SK-N-SH treated with all-trans-retinoic acid at 6 μM for 48 hours (cell line): Measurements from ENCODE around the gene IPPK.

Experiments
- ATAC-seq: fragments of 200-7000 bp; cut with Tn5 transposase; 3 replicates; pipeline ENCODE4 v1.9.1; 2020; ENCODE audit warnings: mild to moderate bottlenecking, moderate library complexity
- ARNTL ChIP-seq: fragments of 450-650 bp; formaldehyde crosslinking; IDR thresholded peaks from 2 replicates; pipeline ENCODE4 v1.5.0; 2020; ENCODE audit warnings: low read depth, mild to moderate bottlenecking, moderate library complexity, borderline replicate concordance
- CSDC2 ChIP-seq: fragments of 250-450 bp; sonication (Bioruptor Pico); IDR thresholded peaks from 2 replicates; pipeline ENCODE4 v1.5.0; 2020; ENCODE audit warnings: mild to moderate bottlenecking, moderate library complexity
- ESRRG ChIP-seq: fragments of 250-450 bp; sonication (Bioruptor Pico); IDR thresholded peaks from 2 replicates; pipeline ENCODE4 v1.6.1; 2021; ENCODE audit warnings: mild to moderate bottlenecking
- GLIS3 ChIP-seq: fragments of 250-450 bp; sonication (Bioruptor Pico); IDR thresholded peaks from 2 replicates; pipeline ENCODE4 v1.5.0; 2020; ENCODE audit warnings: mild to moderate bottlenecking, moderate library complexity
- ISL1 ChIP-seq: fragments of 250-450 bp; sonication (Bioruptor Pico); IDR thresholded peaks from 2 replicates; pipeline ENCODE4 v2.1.2; 2022; ENCODE audit warnings: mild to moderate bottlenecking, moderate library complexity
- OSR1 ChIP-seq: fragments of 250-450 bp; sonication (Bioruptor Pico); IDR thresholded peaks from 2 replicates; pipeline ENCODE4 v1.8.0; 2022; ENCODE audit warnings: moderate library complexity, mild to moderate bottlenecking, inconsistent platforms
- PPARA ChIP-seq: fragments of 250-450 bp; sonication (Bioruptor Pico); IDR thresholded peaks from 2 replicates; pipeline ENCODE4 v1.5.0; 2020; ENCODE audit warnings: mild to moderate bottlenecking, borderline replicate concordance
- RARB ChIP-seq: fragments of 250-450 bp; sonication (Bioruptor Pico); IDR thresholded peaks from 2 replicates; pipeline ENCODE4 v1.8.0; 2021; ENCODE audit warnings: mild to moderate bottlenecking, moderate library complexity
- SNAI2 ChIP-seq: fragments of 250-450 bp; sonication (Bioruptor Pico); IDR thresholded peaks from 2 replicates; pipeline ENCODE4 v1.5.0; 2020; ENCODE audit warnings: mild to moderate bottlenecking, moderate library complexity
- TCF4 ChIP-seq: fragments of 250-450 bp; sonication (Bioruptor Pico); IDR thresholded peaks from 2 replicates; pipeline ENCODE4 v1.8.0; 2021; ENCODE audit warnings: mild to moderate bottlenecking, moderate library complexity, borderline replicate concordance
- TOX ChIP-seq: fragments of 250-450 bp; sonication (Bioruptor Pico); IDR thresholded peaks from 2 replicates; pipeline ENCODE4 v1.8.0; 2021; ENCODE audit warnings: mild to moderate bottlenecking, moderate library complexity, borderline replicate concordance
- ZC3H10 ChIP-seq: fragments of 250-450 bp; sonication (Bioruptor Pico); IDR thresholded peaks from 2 replicates; pipeline ENCODE4 v1.5.1; 2021; ENCODE audit warnings: mild to moderate bottlenecking, moderate library complexity
- ZFP3 ChIP-seq: fragments of 250-450 bp; sonication (Bioruptor Pico); IDR thresholded peaks from 2 replicates; pipeline ENCODE4 v1.5.0; 2020; ENCODE audit warnings: mild to moderate bottlenecking, moderate library complexity
- ZNF565 ChIP-seq: fragments of 450-650 bp; formaldehyde crosslinking; conservative IDR thresholded peaks from 2 replicates; pipeline ENCODE4 v1.5.0; 2020; ENCODE audit warnings: low read depth, mild to moderate bottlenecking, moderate library complexity
- ZNF70 ChIP-seq: fragments of 450-650 bp; formaldehyde crosslinking; IDR thresholded peaks from 2 replicates; pipeline ENCODE4 v1.5.0; 2020; ENCODE audit warnings: mild to moderate bottlenecking, moderate library complexity
- ZNF8 ChIP-seq: fragments of 450-650 bp; formaldehyde crosslinking; IDR thresholded peaks from 2 replicates; pipeline ENCODE4 v1.5.0; 2020; ENCODE audit warnings: mild to moderate bottlenecking, moderate library complexity
- TF ChIP-seq, protein P1 (sequence below): fragments of 250-450 bp; sonication (Bioruptor Pico); IDR thresholded peaks from 2 replicates; pipeline ENCODE4 v1.5.1; 2021; ENCODE audit warnings: mild to moderate bottlenecking, moderate library complexity
- TF ChIP-seq, protein P2 (sequence below): fragments of 250-450 bp; sonication (Bioruptor Pico); IDR thresholded peaks from 2 replicates; pipeline ENCODE4 v1.5.0; 2020; ENCODE audit warnings: mild to moderate bottlenecking, moderate library complexity
- TF ChIP-seq, protein P3 (sequence below): fragments of 250-450 bp; sonication (Bioruptor Pico); IDR thresholded peaks from 2 replicates; pipeline ENCODE4 v1.8.0; 2020; ENCODE audit warnings: mild to moderate bottlenecking, moderate library complexity, borderline replicate concordance
- TF ChIP-seq, protein P4 (sequence below): fragments of 250-450 bp; sonication (Bioruptor Pico); IDR thresholded peaks from 2 replicates; pipeline ENCODE4 v1.5.1; 2020; ENCODE audit warnings: low read depth, mild to moderate bottlenecking, moderate library complexity
- TF ChIP-seq, protein P5 (sequence below): fragments of 250-450 bp; sonication (Bioruptor Pico); IDR thresholded peaks from 2 replicates; pipeline ENCODE4 v1.8.0; 2021; ENCODE audit warnings: low read depth, mild to moderate bottlenecking, moderate library complexity, borderline replicate concordance

Gene IPPK

DNA sequence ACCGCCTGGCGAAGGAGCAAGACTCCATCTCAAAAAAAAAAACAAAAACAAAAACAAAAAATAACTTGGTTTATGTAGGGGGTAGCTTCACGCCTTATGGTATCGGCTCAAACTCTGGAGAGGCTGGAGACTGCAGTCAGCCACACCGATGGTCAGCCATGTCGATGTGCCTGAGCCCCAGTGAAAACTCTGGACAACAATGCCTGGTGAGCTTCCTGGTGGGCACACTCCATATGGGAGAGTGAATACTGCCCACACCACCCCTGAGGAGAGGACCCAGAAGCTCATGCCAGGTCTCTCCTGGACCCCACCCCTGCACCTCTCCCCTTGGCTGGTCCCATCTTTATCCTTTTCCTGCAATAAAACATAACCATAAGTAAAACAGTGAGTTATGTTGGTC is 19.6 kb downstream of the IPPK start:
- ATAC-seq: no peak
- TF ChIP-seq OSR1 (CRISPR knock-in tag) (no peak), ZNF565 (CRISPR knock-in tag) (no peak)

DNA sequence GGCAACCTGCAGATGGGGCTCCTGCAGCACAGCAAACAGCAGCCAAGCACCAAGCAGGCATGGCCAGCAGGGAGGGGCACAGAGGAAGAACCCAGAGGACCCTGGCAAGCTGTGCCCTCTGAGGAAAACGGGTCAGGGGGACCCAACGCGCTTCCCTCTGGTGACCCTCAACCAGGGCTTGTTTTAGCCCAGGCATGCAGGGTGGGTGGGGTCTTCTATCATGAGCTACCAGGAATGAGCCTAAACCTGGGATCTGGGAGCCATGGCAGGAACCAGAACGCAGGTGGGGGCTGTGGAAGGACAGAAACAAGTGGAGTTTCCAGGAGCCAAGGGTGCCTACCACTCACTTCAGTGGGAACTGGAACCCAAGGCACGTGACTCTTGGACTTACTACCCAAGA is 20.9 kb downstream of the IPPK start:
- TF ChIP-seq ZC3H10 (CRISPR knock-in tag) (no peak), TCF4 (CRISPR knock-in tag) (no peak), ZNF70 (CRISPR knock-in tag) (no peak), RARB (CRISPR knock-in tag) (no peak), ZNF565 (CRISPR knock-in tag) (no peak)
- TF ChIP-seq, protein P1, sequence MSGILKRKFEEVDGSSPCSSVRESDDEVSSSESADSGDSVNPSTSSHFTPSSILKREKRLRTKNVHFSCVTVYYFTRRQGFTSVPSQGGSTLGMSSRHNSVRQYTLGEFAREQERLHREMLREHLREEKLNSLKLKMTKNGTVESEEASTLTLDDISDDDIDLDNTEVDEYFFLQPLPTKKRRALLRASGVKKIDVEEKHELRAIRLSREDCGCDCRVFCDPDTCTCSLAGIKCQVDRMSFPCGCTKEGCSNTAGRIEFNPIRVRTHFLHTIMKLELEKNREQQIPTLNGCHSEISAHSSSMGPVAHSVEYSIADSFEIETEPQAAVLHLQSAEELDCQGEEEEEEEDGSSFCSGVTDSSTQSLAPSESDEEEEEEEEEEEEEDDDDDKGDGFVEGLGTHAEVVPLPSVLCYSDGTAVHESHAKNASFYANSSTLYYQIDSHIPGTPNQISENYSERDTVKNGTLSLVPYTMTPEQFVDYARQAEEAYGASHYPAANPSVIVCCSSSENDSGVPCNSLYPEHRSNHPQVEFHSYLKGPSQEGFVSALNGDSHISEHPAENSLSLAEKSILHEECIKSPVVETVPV (CRISPR knock-in tag): no peak
- ATAC-seq: no peak

DNA sequence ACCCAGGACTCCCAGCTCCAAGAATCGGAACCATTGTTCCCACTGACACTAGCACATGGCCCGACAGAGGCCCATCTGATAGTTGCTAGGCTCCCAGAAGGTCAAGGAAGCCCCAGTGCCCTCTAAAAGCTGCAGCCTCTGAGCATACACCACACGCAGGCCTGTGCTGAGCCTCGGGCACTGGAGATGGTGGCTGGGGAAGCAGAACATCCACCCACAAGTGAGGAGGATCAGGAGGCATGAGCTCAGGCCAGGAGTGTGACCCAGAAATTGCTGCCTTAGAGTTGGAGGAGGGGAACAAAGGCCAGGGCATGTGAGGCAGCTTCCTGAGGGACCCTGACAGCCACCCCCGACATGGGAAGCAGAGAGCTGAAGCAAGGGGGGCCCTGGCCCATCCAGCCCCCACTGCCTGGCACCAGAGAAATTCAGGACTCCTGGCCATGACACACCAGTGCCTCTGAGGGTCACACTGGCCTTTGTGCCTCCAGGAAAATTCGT is 21.4 kb downstream of the IPPK start:
- TF ChIP-seq GLIS3 (CRISPR knock-in tag): no peak
- TF ChIP-seq CSDC2 (CRISPR knock-in tag): no peak
- no peak for TF ChIP-seq ZFP3 (CRISPR knock-in tag)
- TF ChIP-seq RARB (CRISPR knock-in tag): no peak
- TF ChIP-seq ESRRG (CRISPR knock-in tag): no peak
- no peak for TF ChIP-seq OSR1 (CRISPR knock-in tag)
- no peak for TF ChIP-seq ZNF70 (CRISPR knock-in tag)
- TF ChIP-seq ZC3H10 (CRISPR knock-in tag): no peak
- no peak for TF ChIP-seq SNAI2 (CRISPR knock-in tag)
- TF ChIP-seq, protein P2, sequence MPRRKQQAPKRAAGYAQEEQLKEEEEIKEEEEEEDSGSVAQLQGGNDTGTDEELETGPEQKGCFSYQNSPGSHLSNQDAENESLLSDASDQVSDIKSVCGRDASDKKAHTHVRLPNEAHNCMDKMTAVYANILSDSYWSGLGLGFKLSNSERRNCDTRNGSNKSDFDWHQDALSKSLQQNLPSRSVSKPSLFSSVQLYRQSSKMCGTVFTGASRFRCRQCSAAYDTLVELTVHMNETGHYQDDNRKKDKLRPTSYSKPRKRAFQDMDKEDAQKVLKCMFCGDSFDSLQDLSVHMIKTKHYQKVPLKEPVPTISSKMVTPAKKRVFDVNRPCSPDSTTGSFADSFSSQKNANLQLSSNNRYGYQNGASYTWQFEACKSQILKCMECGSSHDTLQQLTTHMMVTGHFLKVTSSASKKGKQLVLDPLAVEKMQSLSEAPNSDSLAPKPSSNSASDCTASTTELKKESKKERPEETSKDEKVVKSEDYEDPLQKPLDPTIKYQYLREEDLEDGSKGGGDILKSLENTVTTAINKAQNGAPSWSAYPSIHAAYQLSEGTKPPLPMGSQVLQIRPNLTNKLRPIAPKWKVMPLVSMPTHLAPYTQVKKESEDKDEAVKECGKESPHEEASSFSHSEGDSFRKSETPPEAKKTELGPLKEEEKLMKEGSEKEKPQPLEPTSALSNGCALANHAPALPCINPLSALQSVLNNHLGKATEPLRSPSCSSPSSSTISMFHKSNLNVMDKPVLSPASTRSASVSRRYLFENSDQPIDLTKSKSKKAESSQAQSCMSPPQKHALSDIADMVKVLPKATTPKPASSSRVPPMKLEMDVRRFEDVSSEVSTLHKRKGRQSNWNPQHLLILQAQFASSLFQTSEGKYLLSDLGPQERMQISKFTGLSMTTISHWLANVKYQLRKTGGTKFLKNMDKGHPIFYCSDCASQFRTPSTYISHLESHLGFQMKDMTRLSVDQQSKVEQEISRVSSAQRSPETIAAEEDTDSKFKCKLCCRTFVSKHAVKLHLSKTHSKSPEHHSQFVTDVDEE (CRISPR knock-in tag): no peak
- TF ChIP-seq, protein P3, sequence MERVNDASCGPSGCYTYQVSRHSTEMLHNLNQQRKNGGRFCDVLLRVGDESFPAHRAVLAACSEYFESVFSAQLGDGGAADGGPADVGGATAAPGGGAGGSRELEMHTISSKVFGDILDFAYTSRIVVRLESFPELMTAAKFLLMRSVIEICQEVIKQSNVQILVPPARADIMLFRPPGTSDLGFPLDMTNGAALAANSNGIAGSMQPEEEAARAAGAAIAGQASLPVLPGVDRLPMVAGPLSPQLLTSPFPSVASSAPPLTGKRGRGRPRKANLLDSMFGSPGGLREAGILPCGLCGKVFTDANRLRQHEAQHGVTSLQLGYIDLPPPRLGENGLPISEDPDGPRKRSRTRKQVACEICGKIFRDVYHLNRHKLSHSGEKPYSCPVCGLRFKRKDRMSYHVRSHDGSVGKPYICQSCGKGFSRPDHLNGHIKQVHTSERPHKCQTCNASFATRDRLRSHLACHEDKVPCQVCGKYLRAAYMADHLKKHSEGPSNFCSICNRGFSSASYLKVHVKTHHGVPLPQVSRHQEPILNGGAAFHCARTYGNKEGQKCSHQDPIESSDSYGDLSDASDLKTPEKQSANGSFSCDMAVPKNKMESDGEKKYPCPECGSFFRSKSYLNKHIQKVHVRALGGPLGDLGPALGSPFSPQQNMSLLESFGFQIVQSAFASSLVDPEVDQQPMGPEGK (CRISPR knock-in tag): no peak
- no peak for TF ChIP-seq ZNF565 (CRISPR knock-in tag)
- TF ChIP-seq ZNF8 (CRISPR knock-in tag): no peak
- TF ChIP-seq PPARA: no peak
- TF ChIP-seq ARNTL (CRISPR knock-in tag): no peak
- TF ChIP-seq, protein P4, sequence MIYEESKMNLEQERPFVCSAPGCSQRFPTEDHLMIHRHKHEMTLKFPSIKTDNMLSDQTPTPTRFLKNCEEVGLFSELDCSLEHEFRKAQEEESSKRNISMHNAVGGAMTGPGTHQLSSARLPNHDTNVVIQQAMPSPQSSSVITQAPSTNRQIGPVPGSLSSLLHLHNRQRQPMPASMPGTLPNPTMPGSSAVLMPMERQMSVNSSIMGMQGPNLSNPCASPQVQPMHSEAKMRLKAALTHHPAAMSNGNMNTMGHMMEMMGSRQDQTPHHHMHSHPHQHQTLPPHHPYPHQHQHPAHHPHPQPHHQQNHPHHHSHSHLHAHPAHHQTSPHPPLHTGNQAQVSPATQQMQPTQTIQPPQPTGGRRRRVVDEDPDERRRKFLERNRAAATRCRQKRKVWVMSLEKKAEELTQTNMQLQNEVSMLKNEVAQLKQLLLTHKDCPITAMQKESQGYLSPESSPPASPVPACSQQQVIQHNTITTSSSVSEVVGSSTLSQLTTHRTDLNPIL (CRISPR knock-in tag): no peak
- TF ChIP-seq TOX (CRISPR knock-in tag): no peak
- TF ChIP-seq, protein P5, sequence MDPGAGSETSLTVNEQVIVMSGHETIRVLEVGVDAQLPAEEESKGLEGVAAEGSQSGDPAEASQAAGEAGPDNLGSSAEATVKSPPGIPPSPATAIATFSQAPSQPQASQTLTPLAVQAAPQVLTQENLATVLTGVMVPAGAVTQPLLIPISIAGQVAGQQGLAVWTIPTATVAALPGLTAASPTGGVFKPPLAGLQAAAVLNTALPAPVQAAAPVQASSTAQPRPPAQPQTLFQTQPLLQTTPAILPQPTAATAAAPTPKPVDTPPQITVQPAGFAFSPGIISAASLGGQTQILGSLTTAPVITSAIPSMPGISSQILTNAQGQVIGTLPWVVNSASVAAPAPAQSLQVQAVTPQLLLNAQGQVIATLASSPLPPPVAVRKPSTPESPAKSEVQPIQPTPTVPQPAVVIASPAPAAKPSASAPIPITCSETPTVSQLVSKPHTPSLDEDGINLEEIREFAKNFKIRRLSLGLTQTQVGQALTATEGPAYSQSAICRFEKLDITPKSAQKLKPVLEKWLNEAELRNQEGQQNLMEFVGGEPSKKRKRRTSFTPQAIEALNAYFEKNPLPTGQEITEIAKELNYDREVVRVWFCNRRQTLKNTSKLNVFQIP (CRISPR knock-in tag): no peak
- TF ChIP-seq TCF4 (CRISPR knock-in tag): no peak
- no peak for TF ChIP-seq ISL1 (CRISPR knock-in tag)
- ATAC-seq: no peak; the same call in 2 of the 3 replicates
